HEK293 (cell line): ENCODE results near the gene KLK1.

ENCODE experiments used
- CTCF ChIA-PET: fragments of 350-600 bp; formaldehyde crosslinking; extraction: SDS; loops from one replicate; lab custom pipeline; 2021; ENCODE audit warnings: antibody characterized with exemption; lab: Yijun Ruan, JAX
- POLR2A ChIA-PET: fragments of 300-600 bp; formaldehyde crosslinking; extraction: SDS; loops from one replicate; lab custom pipeline; 2020; ENCODE audit warnings: antibody characterized with exemption, inconsistent platforms; lab: Yijun Ruan, JAX
- H3K27ac ChIP-seq: fragments of 200-500 bp; sonication (Bioruptor generic); 2 replicates; pipeline ENCODE4 v1.5.1; 2014; ENCODE audit warnings: low read depth, low read length, control low read depth, inconsistent platforms; ENCODE audit errors: extremely low read depth
- H3K36me3 ChIP-seq, 2 experiments: fragments of 200-500 bp in 1 of 2; sonication (Bioruptor generic) in 1 of 2; 1 replicate in 1 of 2; 2 replicates in 1 of 2; pipeline ENCODE4 v1.5.1; 2014 to 2017; ENCODE audit warnings: inconsistent platforms in 2 of 2, low read length in 2 of 2; ENCODE audit not compliant: control insufficient read depth in 2 of 2, insufficient read depth in 1 of 2
- H3K4me1 ChIP-seq: fragments of 200-500 bp; sonication (Bioruptor generic); 2 replicates; pipeline ENCODE4 v1.5.1; 2014; ENCODE audit warnings: mild to moderate bottlenecking, low read length, inconsistent platforms; ENCODE audit not compliant: control insufficient read depth, insufficient read depth
- H3K4me3 ChIP-seq: 2 replicates; pipeline ENCODE4 v1.5.1; 2011; ENCODE audit warnings: low read depth, mild to moderate bottlenecking, control low read depth, low read length, moderate library complexity
- H3K9me3 ChIP-seq: fragments of 200-500 bp; sonication (Bioruptor generic); 2 replicates; pipeline ENCODE4 v1.5.1; 2014; ENCODE audit warnings: low read depth, low read length, inconsistent platforms; ENCODE audit not compliant: control insufficient read depth, insufficient read depth
- SALL2 ChIP-seq: fragments of 450-650 bp; formaldehyde crosslinking; IDR thresholded peaks from 2 replicates; pipeline ENCODE4 v1.5.0; 2017; ENCODE audit warnings: missing biosample characterization, mild to moderate bottlenecking, missing genetic modification characterization, borderline replicate concordance
- SCRT2 ChIP-seq: fragments of 450-650 bp; formaldehyde crosslinking; IDR thresholded peaks from 2 replicates; pipeline ENCODE4 v1.5.1; 2016; ENCODE audit warnings: missing biosample characterization, missing genetic modification characterization
- SETDB1 ChIP-seq: IDR thresholded peaks from one replicate; pipeline ENCODE4 v1.6.1; 2017; ENCODE audit warnings: mild to moderate bottlenecking, low read length, moderate library complexity, mixed read lengths; ENCODE audit not compliant: insufficient read length
- TSHZ1 ChIP-seq: fragments of 450-650 bp; formaldehyde crosslinking; IDR thresholded peaks from 2 replicates; pipeline ENCODE4 v1.5.1; 2016; ENCODE audit warnings: missing biosample characterization, missing genetic modification characterization, borderline replicate concordance
- ZBTB17 ChIP-seq: fragments of 450-650 bp; formaldehyde crosslinking; IDR thresholded peaks from 2 replicates; pipeline ENCODE4 v1.5.1; 2016; ENCODE audit warnings: missing biosample characterization, missing genetic modification characterization
- ZIC2 ChIP-seq: fragments of 450-650 bp; formaldehyde crosslinking; IDR thresholded peaks from 2 replicates; pipeline ENCODE4 v1.5.1; 2016; ENCODE audit warnings: missing biosample characterization, missing genetic modification characterization
- ZNF114 ChIP-seq: fragments of 450-650 bp; formaldehyde crosslinking; IDR thresholded peaks from 2 replicates; pipeline ENCODE4 v1.5.0; 2017; ENCODE audit warnings: missing biosample characterization, missing genetic modification characterization
- ZNF169 ChIP-seq: fragments of 450-650 bp; formaldehyde crosslinking; IDR thresholded peaks from 2 replicates; pipeline ENCODE4 v1.5.1; 2016; ENCODE audit warnings: missing biosample characterization, missing genetic modification characterization
- ZNF280C ChIP-seq: fragments of 450-650 bp; formaldehyde crosslinking; IDR thresholded peaks from 2 replicates; pipeline ENCODE4 v1.5.1; 2016; ENCODE audit warnings: missing biosample characterization, missing genetic modification characterization
- ZNF335 ChIP-seq: fragments of 450-650 bp; formaldehyde crosslinking; conservative IDR thresholded peaks from 2 replicates; pipeline ENCODE4 v1.5.1; 2016; ENCODE audit warnings: missing biosample characterization, missing genetic modification characterization
- ZNF391 ChIP-seq: fragments of 450-650 bp; formaldehyde crosslinking; IDR thresholded peaks from 2 replicates; pipeline ENCODE4 v1.5.1; 2016; ENCODE audit warnings: low read depth, missing biosample characterization, missing genetic modification characterization, borderline replicate concordance
- ZNF518A ChIP-seq: fragments of 450-650 bp; formaldehyde crosslinking; conservative IDR thresholded peaks from 2 replicates; pipeline ENCODE4 v1.5.1; 2016; ENCODE audit warnings: low read depth, missing biosample characterization, missing genetic modification characterization
- ZNF610 ChIP-seq: fragments of 450-650 bp; formaldehyde crosslinking; IDR thresholded peaks from 2 replicates; pipeline ENCODE4 v1.5.1; 2016; ENCODE audit warnings: missing biosample characterization, missing genetic modification characterization, borderline replicate concordance
- ZNF621 ChIP-seq: fragments of 450-650 bp; formaldehyde crosslinking; IDR thresholded peaks from 2 replicates; pipeline ENCODE4 v1.5.1; 2017; ENCODE audit warnings: missing biosample characterization, missing genetic modification characterization
- ZNF629 ChIP-seq: fragments of 450-650 bp; formaldehyde crosslinking; IDR thresholded peaks from 2 replicates; pipeline ENCODE4 v1.5.1; 2017; ENCODE audit warnings: missing biosample characterization, missing genetic modification characterization
- ZNF654 ChIP-seq: fragments of 450-650 bp; formaldehyde crosslinking; IDR thresholded peaks from 2 replicates; pipeline ENCODE4 v1.5.1; 2016; ENCODE audit warnings: low read depth, missing biosample characterization, missing genetic modification characterization
- ZSCAN5A ChIP-seq: fragments of 450-650 bp; formaldehyde crosslinking; IDR thresholded peaks from 2 replicates; pipeline ENCODE4 v1.5.1; 2016; ENCODE audit warnings: missing biosample characterization, missing genetic modification characterization
- ZXDB ChIP-seq: fragments of 450-650 bp; formaldehyde crosslinking; IDR thresholded peaks from 2 replicates; pipeline ENCODE4 v1.5.1; 2016; ENCODE audit warnings: missing biosample characterization, missing genetic modification characterization

KLK1 gene

GRCh38 chr19:50829801-50830200 is 6.2 kb upstream of the KLK1 start:
- Histone ChIP-seq H3K9me3 (no peaks in the 10 kb centered on the region), H3K4me1 (no peaks in the 10 kb centered on the region), H3K36me3 (no peaks in the 10 kb centered on the region), H3K4me3 (no peak overlapping the region), H3K27ac (no peak overlapping the region)
- 0 out of 2 replicates have a peak, but pooled peaks have one; percentile 30 for TF ChIP-seq ZBTB17 (tag by site-specific recombination)
- TF ChIP-seq ZNF518A (tag by site-specific recombination) = no peak
- ChIA-PET POLR2A (interaction anchor here (1.2 kb wide), 1 partner anchor 25 kb away, joined by 4 read pairs; no protein-coding TSS in a partner anchor), CTCF (interaction anchor here (0.9 kb wide), 1 partner anchor 10 kb away, joined by 3 read pairs; no protein-coding TSS in a partner anchor)

GRCh38 chr19:50827476-50827875 is 3.9 kb upstream of the KLK1 start:
- H3K27ac ChIP-seq = no peak overlapping the region
- no peaks in the 10 kb centered on the region for H3K9me3 ChIP-seq
- H3K4me3 ChIP-seq = no peak overlapping the region
- no peaks in the 10 kb centered on the region for H3K36me3 ChIP-seq
- TF ChIP-seq SALL2 (tag by site-specific recombination) (no peak), ZNF610 (no peak), SETDB1 (no peak)
- ChIA-PET CTCF (no interaction called here), POLR2A (no interaction called here)
- H3K4me1 ChIP-seq = no peaks in the 10 kb centered on the region

GRCh38 chr19:50826492-50827240 is 3.1 kb upstream of the KLK1 start:
- CTCF ChIA-PET = interaction anchor here (0.8 kb wide), 1 partner anchor 21 kb away, joined by 4 read pairs; no protein-coding TSS in a partner anchor
- TF ChIP-seq ZNF621 (tag by site-specific recombination) = no peak
- no peak for TF ChIP-seq ZXDB (tag by site-specific recombination)
- TF ChIP-seq SCRT2 (tag by site-specific recombination) = no peak
- TF ChIP-seq ZNF280C = no peak
- TF ChIP-seq TSHZ1 (tag by site-specific recombination) = no peak
- TF ChIP-seq ZNF335 (tag by site-specific recombination) = no peak
- no peak for TF ChIP-seq ZNF114 (tag by site-specific recombination)
- no peak for TF ChIP-seq ZNF391 (tag by site-specific recombination)
- TF ChIP-seq ZIC2 (tag by site-specific recombination) = no peak
- TF ChIP-seq ZNF169 (tag by site-specific recombination) = no peak
- TF ChIP-seq ZNF629 (tag by site-specific recombination) = no peak
- no peak for TF ChIP-seq ZNF654 (tag by site-specific recombination)
- TF ChIP-seq ZSCAN5A (tag by site-specific recombination) = no peak

More at GRCh38 chr19:50826492-50827240, 3.1 kb upstream of the KLK1 start:
- H3K4me3 ChIP-seq = no peak overlapping the region
- H3K36me3 ChIP-seq = no peaks in the 10 kb centered on the region
- POLR2A ChIA-PET = no interaction called here
- no peaks in the 10 kb centered on the region for H3K4me1 ChIP-seq
- no peaks in the 10 kb centered on the region for H3K9me3 ChIP-seq
- H3K27ac ChIP-seq = no peak overlapping the region
